HepG2 (cell line): ENCODE results near the gene CHKB. TPM values are rescaled to one million over a fixed set of nuclear protein-coding genes. Genes with fewer than 3 reads are reported as not detected.

Source experiments
- BCL3 ChIP-seq: sonication (generic); formaldehyde crosslinking; IDR thresholded peaks from 2 replicates; pipeline ENCODE4 v1.5.1; 2020; ENCODE audit warnings: mild to moderate bottlenecking, missing genetic modification reagents, moderate library complexity
- ELF1 ChIP-seq: sonication (generic); formaldehyde crosslinking; IDR thresholded peaks from 2 replicates; pipeline ENCODE4 v1.4.0; 2020; ENCODE audit warnings: missing genetic modification reagents
- HDAC6 ChIP-seq: fragments of 200-600 bp; sonication (generic); IDR thresholded peaks from 2 replicates; pipeline ENCODE4 v1.7.0; 2017; ENCODE audit warnings: mild to moderate bottlenecking, antibody characterized with exemption, low read length, low read depth
- MED13 ChIP-seq: sonication (generic); formaldehyde crosslinking; IDR thresholded peaks from 2 replicates; pipeline ENCODE4 v1.5.0; 2020; ENCODE audit warnings: missing genetic modification reagents
- PAF1 ChIP-seq: IDR thresholded peaks from 2 replicates; pipeline ENCODE4 v1.6.1; 2016; ENCODE audit warnings: missing genetic modification reagents, missing compliant biosample characterization
- REPIN1 ChIP-seq: sonication (generic); formaldehyde crosslinking; IDR thresholded peaks from 2 replicates; pipeline ENCODE4 v1.8.0; 2022; ENCODE audit warnings: missing genetic modification reagents, low read depth, mild to moderate bottlenecking, borderline replicate concordance
- SRSF9 ChIP-seq: fragments of 200-400 bp; formaldehyde crosslinking; IDR thresholded peaks from 2 replicates; pipeline ENCODE4 v1.6.1; 2018; ENCODE audit warnings: borderline replicate concordance, mild to moderate bottlenecking, low read depth, low read length; ENCODE audit not compliant: insufficient read depth, poor library complexity, severe bottlenecking
- ZFP82 ChIP-seq: sonication (generic); formaldehyde crosslinking; IDR thresholded peaks from 2 replicates; pipeline ENCODE4 v1.5.1; 2020; ENCODE audit warnings: mild to moderate bottlenecking, missing genetic modification reagents, borderline replicate concordance
- ZNF121 ChIP-seq: sonication (generic); formaldehyde crosslinking; IDR thresholded peaks from 2 replicates; pipeline ENCODE4 v1.5.0; 2020; ENCODE audit warnings: mild to moderate bottlenecking, missing genetic modification reagents
- ZNF343 ChIP-seq: sonication (generic); formaldehyde crosslinking; IDR thresholded peaks from 2 replicates; pipeline ENCODE4 v1.4.0; 2020; ENCODE audit warnings: mild to moderate bottlenecking, missing genetic modification reagents
- ZNF607 ChIP-seq: sonication (generic); formaldehyde crosslinking; IDR thresholded peaks from 2 replicates; pipeline ENCODE4 v1.5.1; 2020; ENCODE audit warnings: missing genetic modification reagents, mild to moderate bottlenecking, borderline replicate concordance
- ZNF687 ChIP-seq: sonication (generic); formaldehyde crosslinking; IDR thresholded peaks from 2 replicates; pipeline ENCODE4 v1.5.1; 2020; ENCODE audit warnings: mild to moderate bottlenecking, missing genetic modification reagents, moderate library complexity
- ZNF781 ChIP-seq: sonication (generic); formaldehyde crosslinking; IDR thresholded peaks from 2 replicates; pipeline ENCODE4 v1.5.1; 2020; ENCODE audit warnings: borderline replicate concordance, mild to moderate bottlenecking, missing genetic modification reagents; ENCODE audit errors: not compliant biosample characterization
- polyA plus RNA-seq, 8 experiments: library from polyadenylated mRNA; depleted of rRNA in 3 of 8; stranded (reverse) in 7 of 8; unstranded in 1 of 8; fragments of >200 nt; fragmentation: Illumina TruSeq in 4 of 8; extraction: Trizol in 4 of 8; gene quantifications; 2 replicates each; pipeline versions ENCODE4 v1.2.1 to v1.2.3, GENCODE V29; 2011 to 2016; ENCODE audit warnings: low read depth in 4 of 8, missing spikeins in 1 of 8, mixed read lengths in 1 of 8; ENCODE audit not compliant: insufficient read depth in 1 of 8
- total RNA-seq, 5 experiments: library from RNA; depleted of rRNA; stranded (reverse); fragments of >200 nt; fragmentation: Illumina TruSeq; extraction: Trizol; gene quantifications; 2 replicates each; pipeline ENCODE4 v1.2.3, GENCODE V29; 2016; ENCODE audit warnings: low read depth in 1 of 5
- TF ChIP-seq, protein P1 (sequence below): sonication (generic); formaldehyde crosslinking; IDR thresholded peaks from 2 replicates; pipeline ENCODE4 v1.8.1; 2023; ENCODE audit warnings: mild to moderate bottlenecking, missing genetic modification reagents, borderline replicate concordance
- TF ChIP-seq, protein P2 (sequence below): sonication (generic); formaldehyde crosslinking; IDR thresholded peaks from one replicate; pipeline ENCODE4 v1.5.1; 2020; ENCODE audit warnings: mild to moderate bottlenecking, missing genetic modification reagents; ENCODE audit errors: not compliant biosample characterization

Gene CHKB
- total and polyA plus RNA-seq, 2 of the 13 experiments (the other 11 are each of a cell fraction or from before 2014, with no cell fraction given), result 24.5 to 42.7 TPM

GRCh38 chr22:50530877-50531545, 51.6 kb downstream of the CHKB start (continued):
- peak; percentile 55; the same call in 1 of the 2 replicates for TF ChIP-seq ZNF687 (CRISPR knock-in tag)
- TF ChIP-seq SRSF9, result no peak
- no peak for TF ChIP-seq HDAC6
- no peak for TF ChIP-seq MED13 (CRISPR knock-in tag)
- TF ChIP-seq ELF1 (CRISPR knock-in tag), result no peak
- no peak for TF ChIP-seq ZNF121
- TF ChIP-seq, protein P1, sequence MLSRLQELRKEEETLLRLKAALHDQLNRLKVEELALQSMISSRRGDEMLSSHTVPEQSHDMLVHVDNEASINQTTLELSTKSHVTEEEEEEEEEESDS, result no peak
- TF ChIP-seq REPIN1 (CRISPR knock-in tag), result no peak
- TF ChIP-seq BCL3 (CRISPR knock-in tag), result no peak
- TF ChIP-seq ZNF343 (CRISPR knock-in tag), result no peak
- peak; percentile 48; the same call in 1 of the 2 replicates for TF ChIP-seq ZFP82 (CRISPR knock-in tag)
- TF ChIP-seq PAF1 (CRISPR knock-in tag), result no peak
- TF ChIP-seq, protein P2, sequence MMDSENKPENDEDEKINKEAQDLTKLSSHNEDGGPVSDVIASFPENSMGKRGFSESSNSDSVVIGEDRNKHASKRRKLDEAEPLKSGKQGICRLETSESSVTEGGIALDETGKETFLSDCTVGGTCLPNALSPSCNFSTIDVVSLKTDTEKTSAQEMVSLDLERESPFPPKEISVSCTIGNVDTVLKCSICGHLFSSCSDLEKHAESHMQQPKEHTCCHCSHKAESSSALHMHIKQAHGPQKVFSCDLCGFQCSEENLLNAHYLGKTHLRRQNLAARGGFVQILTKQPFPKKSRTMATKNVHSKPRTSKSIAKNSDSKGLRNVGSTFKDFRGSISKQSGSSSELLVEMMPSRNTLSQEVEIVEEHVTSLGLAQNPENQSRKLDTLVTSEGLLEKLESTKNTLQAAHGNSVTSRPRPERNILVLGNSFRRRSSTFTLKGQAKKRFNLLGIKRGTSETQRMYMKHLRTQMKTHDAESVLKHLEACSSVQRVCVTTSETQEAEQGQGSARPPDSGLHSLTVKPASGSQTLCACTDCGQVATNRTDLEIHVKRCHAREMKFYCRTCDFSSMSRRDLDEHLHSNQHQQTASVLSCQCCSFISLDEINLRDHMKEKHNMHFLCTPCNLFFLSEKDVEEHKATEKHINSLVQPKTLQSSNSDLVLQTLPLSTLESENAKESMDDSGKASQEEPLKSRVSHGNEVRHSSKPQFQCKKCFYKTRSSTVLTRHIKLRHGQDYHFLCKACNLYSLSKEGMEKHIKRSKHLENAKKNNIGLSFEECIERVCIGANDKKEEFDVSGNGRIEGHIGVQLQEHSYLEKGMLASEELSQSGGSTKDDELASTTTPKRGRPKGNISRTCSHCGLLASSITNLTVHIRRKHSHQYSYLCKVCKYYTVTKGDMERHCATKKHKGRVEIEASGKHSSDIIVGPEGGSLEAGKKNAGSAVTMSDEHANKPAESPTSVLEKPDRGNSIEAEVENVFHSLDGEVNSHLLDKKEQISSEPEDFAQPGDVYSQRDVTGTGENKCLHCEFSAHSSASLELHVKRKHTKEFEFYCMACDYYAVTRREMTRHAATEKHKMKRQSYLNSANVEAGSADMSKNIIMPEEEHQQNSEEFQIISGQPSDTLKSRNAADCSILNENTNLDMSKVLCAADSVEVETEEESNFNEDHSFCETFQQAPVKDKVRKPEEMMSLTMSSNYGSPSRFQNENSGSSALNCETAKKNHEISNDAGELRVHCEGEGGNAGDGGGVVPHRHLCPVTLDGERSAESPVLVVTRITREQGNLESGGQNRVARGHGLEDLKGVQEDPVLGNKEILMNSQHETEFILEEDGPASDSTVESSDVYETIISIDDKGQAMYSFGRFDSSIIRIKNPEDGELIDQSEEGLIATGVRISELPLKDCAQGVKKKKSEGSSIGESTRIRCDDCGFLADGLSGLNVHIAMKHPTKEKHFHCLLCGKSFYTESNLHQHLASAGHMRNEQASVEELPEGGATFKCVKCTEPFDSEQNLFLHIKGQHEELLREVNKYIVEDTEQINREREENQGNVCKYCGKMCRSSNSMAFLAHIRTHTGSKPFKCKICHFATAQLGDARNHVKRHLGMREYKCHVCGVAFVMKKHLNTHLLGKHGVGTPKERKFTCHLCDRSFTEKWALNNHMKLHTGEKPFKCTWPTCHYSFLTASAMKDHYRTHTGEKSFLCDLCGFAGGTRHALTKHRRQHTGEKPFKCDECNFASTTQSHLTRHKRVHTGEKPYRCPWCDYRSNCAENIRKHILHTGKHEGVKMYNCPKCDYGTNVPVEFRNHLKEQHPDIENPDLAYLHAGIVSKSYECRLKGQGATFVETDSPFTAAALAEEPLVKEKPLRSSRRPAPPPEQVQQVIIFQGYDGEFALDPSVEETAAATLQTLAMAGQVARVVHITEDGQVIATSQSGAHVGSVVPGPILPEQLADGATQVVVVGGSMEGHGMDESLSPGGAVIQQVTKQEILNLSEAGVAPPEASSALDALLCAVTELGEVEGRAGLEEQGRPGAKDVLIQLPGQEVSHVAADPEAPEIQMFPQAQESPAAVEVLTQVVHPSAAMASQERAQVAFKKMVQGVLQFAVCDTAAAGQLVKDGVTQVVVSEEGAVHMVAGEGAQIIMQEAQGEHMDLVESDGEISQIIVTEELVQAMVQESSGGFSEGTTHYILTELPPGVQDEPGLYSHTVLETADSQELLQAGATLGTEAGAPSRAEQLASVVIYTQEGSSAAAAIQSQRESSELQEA (CRISPR knock-in tag), result no peak
- no peak for TF ChIP-seq ZNF781
- TF ChIP-seq ZNF607 (CRISPR knock-in tag), result no peak
